A549 (cell line): ENCODE data around the gene ANKRD13D.

Source experiments
- CBX8 ChIP-seq: fragments of 200-600 bp; sonication (generic); IDR thresholded peaks from 2 replicates; pipeline ENCODE4 v1.6.1; 2016
- CTCF ChIP-seq: fragments of >200 bp; sonication (Bioruptor Twin); formaldehyde crosslinking; IDR thresholded peaks from 3 replicates; pipeline ENCODE4 v1.5.1; 2016
- EHMT2 ChIP-seq: fragments of 200-600 bp; sonication (generic); IDR thresholded peaks from 2 replicates; pipeline ENCODE4 v1.6.1; 2016; ENCODE audit warnings: antibody characterized with exemption, low read depth, mild to moderate bottlenecking, moderate library complexity
- JUNB ChIP-seq: fragments of >200 bp; sonication (Bioruptor Twin); formaldehyde crosslinking; IDR thresholded peaks from 2 replicates; pipeline ENCODE4 v1.6.1; 2016
- RAD21 ChIP-seq, 2 experiments: fragments of >200 bp in 1 of 2; sonication (Bioruptor Twin) in 1 of 2; formaldehyde crosslinking in 1 of 2; IDR thresholded peaks in 1 of 2; conservative IDR thresholded peaks in 1 of 2; 2 replicates in 1 of 2; 3 replicates in 1 of 2; pipeline ENCODE4 v1.6.1; 2012 to 2018; ENCODE audit warnings: inconsistent platforms in 1 of 2
- RCOR1 ChIP-seq: fragments of 150-350 bp; IDR thresholded peaks from 2 replicates; pipeline ENCODE4 v1.6.1; 2014; ENCODE audit warnings: antibody characterized with exemption, low read length, low read depth
- SREBF2 ChIP-seq: fragments of 450-650 bp; IDR thresholded peaks from 2 replicates; pipeline ENCODE4 v1.6.1; 2014; ENCODE audit warnings: mild to moderate bottlenecking, moderate library complexity

- TF ChIP-seq SREBF2 (no peak), CTCF (no peak), JUNB (no peak), EHMT2 (no peak), RCOR1 (no peak), RAD21 (conservative IDR thresholded peaks at IDR 0.05 in 1 of 2, IDR thresholded peaks at IDR 0.05 in 1 of 2) (no peak), CBX8 (no peak)
Observed at GRCh38 chr11:67308031-67308866, 19.1 kb downstream of the ANKRD13D start.
